ENCODE data around the gene C1orf198. TPM values are rescaled to one million over a fixed set of nuclear protein-coding genes. Genes with fewer than 3 reads are reported as not detected.

C1orf198 gene
- polyA plus RNA-seq (ENCODE audit: insufficient read length in 4 of 4), result 100 to 1,000 TPM in 1 of 4 donors, 10 to 100 TPM in 3; 85.6 to 102 (median 87.2) TPM

GRCh38 chr1:230867903-230868735, at the start of gene C1orf198:
Gene C1orf198 (minus strand): TSS chr1:230868521. CDS start chr1:230868512, 9 bp downstream.
- peak in 1 of 4 donors; percentile 35 for DNase-seq (ENCODE audit: low read depth in 4 of 4, low spot score in 2 of 4)

GRCh38 chr1:230917284-230918135, 49.2 kb upstream of the C1orf198 start:
- DNase-seq (ENCODE audit: low read depth in 4 of 4, low spot score in 2 of 4), result peak in 2 of 4 donors; percentile 30 to 67

- no peak for DNase-seq (ENCODE audit: low read depth in 4 of 4, low spot score in 2 of 4)
These were observed 48.4 kb upstream of the C1orf198 start for GRCh38 chr1:230916587-230917283.

- DNase-seq (ENCODE audit: low read depth in 4 of 4, low spot score in 2 of 4), result no peak
These were observed 46.8 kb upstream of the C1orf198 start for GRCh38 chr1:230915078-230915477.

GRCh38 chr1:230913496-230913895, 45.2 kb upstream of the C1orf198 start:
- DNase-seq (ENCODE audit: low read depth in 4 of 4, low spot score in 2 of 4), result no peak

- peak in 1 of 4 donors; percentile 15 for DNase-seq (ENCODE audit: low read depth in 4 of 4, low spot score in 2 of 4)
These were observed 42.4 kb upstream of the C1orf198 start for GRCh38 chr1:230910755-230911117.

- no peak for DNase-seq (ENCODE audit: low read depth in 4 of 4, low spot score in 2 of 4)
These were observed 41.8 kb upstream of the C1orf198 start for GRCh38 chr1:230909974-230910754.

- DNase-seq (ENCODE audit: low read depth in 4 of 4, low spot score in 2 of 4), result no peak
These were observed 39.3 kb upstream of the C1orf198 start for GRCh38 chr1:230907472-230908205.

GRCh38 chr1:230906226-230906625, 37.9 kb upstream of the C1orf198 start:
- no peak for DNase-seq (ENCODE audit: low read depth in 4 of 4, low spot score in 2 of 4)

GRCh38 chr1:230905733-230906132, 37.4 kb upstream of the C1orf198 start:
- DNase-seq (ENCODE audit: low read depth in 4 of 4, low spot score in 2 of 4), result no peak

GRCh38 chr1:230902349-230902923, 34.1 kb upstream of the C1orf198 start:
- no peak for DNase-seq (ENCODE audit: low read depth in 4 of 4, low spot score in 2 of 4)

- no peak for DNase-seq (ENCODE audit: low read depth in 4 of 4, low spot score in 2 of 4)
These were observed 33.4 kb upstream of the C1orf198 start for GRCh38 chr1:230901671-230902070.

GRCh38 chr1:230900984-230901383, 32.7 kb upstream of the C1orf198 start:
- no peak for DNase-seq (ENCODE audit: low read depth in 4 of 4, low spot score in 2 of 4)

- no peak for DNase-seq (ENCODE audit: low read depth in 4 of 4, low spot score in 2 of 4)
These were observed 31.5 kb upstream of the C1orf198 start for GRCh38 chr1:230899841-230900251.

GRCh38 chr1:230898748-230899147, 30.4 kb upstream of the C1orf198 start:
- no peak for DNase-seq (ENCODE audit: low read depth in 4 of 4, low spot score in 2 of 4)

GRCh38 chr1:230898144-230898543, 29.8 kb upstream of the C1orf198 start:
- no peak for DNase-seq (ENCODE audit: low read depth in 4 of 4, low spot score in 2 of 4)

GRCh38 chr1:230896779-230897178, 28.5 kb upstream of the C1orf198 start:
- DNase-seq (ENCODE audit: low read depth in 4 of 4, low spot score in 2 of 4), result no peak

- DNase-seq (ENCODE audit: low read depth in 4 of 4, low spot score in 2 of 4), result no peak
These were observed 27.1 kb upstream of the C1orf198 start for GRCh38 chr1:230895452-230895851.

GRCh38 chr1:230894664-230895063, 26.3 kb upstream of the C1orf198 start:
- no peak for DNase-seq (ENCODE audit: low read depth in 4 of 4, low spot score in 2 of 4)
